Fibroblast of the aortic adventitia (primary cell): ENCODE data around the gene BTLA. TPM values are rescaled to one million over a fixed set of nuclear protein-coding genes. Genes with fewer than 3 reads are reported as not detected.

Experiments used
- DNase-seq: peaks from one replicate; pipeline ENCODE4 v3.0.0-alpha.2; 2010; ENCODE audit warnings: low read depth
- H3K4me3 ChIP-seq: 2 replicates; pipeline ENCODE4 v1.5.1; 2011; ENCODE audit warnings: low read depth, mild to moderate bottlenecking, control low read depth, low read length, moderate library complexity
- CTCF ChIP-seq: IDR thresholded peaks from 2 replicates; pipeline ENCODE4 v1.5.1; 2011; ENCODE audit warnings: mild to moderate bottlenecking, low read length, control low read depth, inconsistent platforms; ENCODE audit not compliant: insufficient read depth
- total RNA-seq: library from RNA; depleted of rRNA; stranded (reverse); fragments of >200 nt; gene quantifications from 2 replicates; pipeline ENCODE4 v1.2.3, GENCODE V29; 2012; ENCODE audit warnings: low replicate concordance

The BTLA gene
- total RNA-seq, 1 donor = not detected

- DNase-seq = peak; percentile 75
- TF ChIP-seq CTCF = no peak
Measured at GRCh38 chr3:112445839-112446238, 53.4 kb downstream of the BTLA start.

DNA sequence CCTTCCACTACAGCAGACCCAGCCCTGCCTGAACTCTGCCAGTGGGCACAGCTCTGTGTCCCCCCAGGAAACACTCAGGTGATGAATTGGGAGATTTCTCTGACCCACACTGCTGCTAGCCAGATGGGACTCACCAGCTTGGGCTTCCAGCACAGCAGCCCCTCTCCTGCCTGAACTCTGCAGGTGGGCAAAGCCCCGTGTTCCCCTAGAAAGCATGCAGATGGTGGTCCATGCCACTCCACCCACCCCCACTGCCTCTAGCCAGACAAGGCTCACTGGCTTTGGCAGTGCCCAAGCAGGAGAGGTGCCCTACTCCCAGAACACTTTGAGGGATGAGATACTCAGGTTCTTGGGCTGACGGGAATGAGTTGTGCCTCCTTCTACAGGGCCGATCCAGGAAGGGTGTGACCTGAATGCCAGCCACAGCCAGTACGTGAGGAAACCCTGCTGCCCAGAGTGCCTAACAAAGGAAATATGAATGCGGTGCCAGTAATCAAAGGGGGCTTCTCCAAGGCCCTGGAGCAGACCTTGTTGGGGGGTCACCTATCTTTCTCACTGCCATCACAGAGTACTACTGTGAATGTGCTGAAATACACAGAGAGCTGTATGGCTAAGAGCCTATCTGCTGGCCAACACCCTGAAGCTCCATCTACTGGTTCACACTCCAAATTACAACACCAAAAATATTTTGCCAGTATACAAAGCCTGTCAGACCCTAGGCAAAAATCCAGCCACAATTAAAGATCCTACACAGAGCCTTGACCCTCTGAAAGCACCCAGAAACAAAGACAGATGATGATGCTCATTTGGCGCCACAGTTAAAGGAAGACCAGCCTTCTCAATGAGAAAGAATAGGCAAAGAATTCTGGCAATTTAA lies 61.9 kb downstream of the BTLA start:
- peak; percentile 34 for TF ChIP-seq CTCF
- H3K4me3 ChIP-seq = no peak overlapping the region
- peak; percentile 36 for DNase-seq

More at GRCh38 chr3:112445839-112446238, 53.4 kb downstream of the BTLA start:
- no peak overlapping the region for H3K4me3 ChIP-seq

DNA sequence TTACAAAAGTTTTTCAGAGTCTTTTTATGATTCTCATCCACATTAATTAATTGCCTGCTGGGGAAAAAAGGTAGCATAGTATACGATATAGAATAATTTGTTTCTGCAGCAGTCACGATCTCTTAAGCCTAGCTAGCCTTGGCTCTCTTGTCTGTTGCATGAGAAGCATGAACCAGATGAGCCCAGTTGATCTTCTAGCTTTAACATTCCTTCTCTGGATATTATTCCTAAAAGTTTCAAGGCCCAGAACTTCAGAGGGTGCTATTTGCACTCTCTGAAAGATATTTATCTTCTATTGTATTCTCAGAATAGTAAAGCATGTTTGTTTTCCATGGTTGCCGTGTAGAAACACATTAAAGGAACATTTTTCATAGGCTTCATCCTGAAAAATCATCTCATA lies 69.3 kb downstream of the BTLA start:
- DNase-seq = no peak
- H3K4me3 ChIP-seq = no peak overlapping the region
- TF ChIP-seq CTCF = no peak

DNA sequence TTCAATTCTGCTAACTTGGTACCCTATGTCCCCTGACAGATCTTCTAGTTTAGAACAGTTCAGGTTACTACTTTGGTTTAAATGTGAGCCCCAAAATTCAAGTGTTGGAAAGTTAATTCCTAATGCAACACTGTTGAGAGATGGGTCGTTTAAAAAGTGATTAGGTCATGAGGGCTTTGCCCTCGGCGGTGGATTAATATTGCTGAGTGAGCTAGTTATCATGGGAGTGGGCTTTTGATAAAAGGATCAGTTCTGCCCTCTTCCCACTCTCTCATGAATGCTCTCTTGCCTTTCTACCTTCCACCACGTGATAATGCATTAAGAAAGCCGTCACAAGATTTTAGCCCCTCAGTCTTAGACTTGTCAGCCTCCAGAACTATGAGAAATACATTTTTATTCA lies 72.1 kb downstream of the BTLA start:
- H3K4me3 ChIP-seq = no peak overlapping the region
- no peak for TF ChIP-seq CTCF
- no peak for DNase-seq

- no peak for DNase-seq
- TF ChIP-seq CTCF = no peak
- no peak overlapping the region for H3K4me3 ChIP-seq
Measured at GRCh38 chr3:112425858-112426750, 73.2 kb downstream of the BTLA start.

- no peak for TF ChIP-seq CTCF
- DNase-seq = no peak
Measured at GRCh38 chr3:112425382-112425781, 73.9 kb downstream of the BTLA start.

More at GRCh38 chr3:112425382-112425781, 73.9 kb downstream of the BTLA start:
- no peak overlapping the region for H3K4me3 ChIP-seq
